ENCODE data around the gene SURF4. TPM values are rescaled to one million over a fixed set of nuclear protein-coding genes. Genes with fewer than 3 reads are reported as not detected.

Gene SURF4
- total and polyA plus RNA-seq, 2 of the 13 experiments (the other 11 are each of a cell fraction or from before 2014, with no cell fraction given): 220 to 265 TPM

GRCh38 chr9:133380734-133381133 is 4.9 kb upstream of the SURF4 start:
- BruUV-seq (replicated peaks): no TSS peak
- no peak overlapping the region for H3K4me3 ChIP-seq (replicated peaks in 1 of 3; ENCODE audit: insufficient read depth in 1 of 3, low read depth in 2 of 3, low read length in 3 of 3)
- H3K36me3 ChIP-seq (replicated peaks in 1 of 2; ENCODE audit: control insufficient read depth in 1 of 2, insufficient read depth in 2 of 2, low read length in 2 of 2): no peaks in the 10 kb centered on the region
- H3K27me3 ChIP-seq (ENCODE audit: control insufficient read depth in 1 of 2, insufficient read depth in 2 of 2, low read length in 2 of 2): no peaks in the 10 kb centered on the region
- H3K79me2 ChIP-seq (ENCODE audit: insufficient read depth, low read length): no peaks in the 10 kb centered on the region
- intact Hi-C loops (cut with micrococcal nuclease; ENCODE audit: unreplicated experiment): no loop called here
- peaks cover 58% of the 10 kb centered on the region for H3K4me1 ChIP-seq (ENCODE audit: insufficient read depth, low read length)
- H2AFZ ChIP-seq (ENCODE audit: low read length): no peak overlapping the region
- H3K27ac ChIP-seq (ENCODE audit: extremely low read length, insufficient read depth, low read length): no peak overlapping the region
- no peak for TF ChIP-seq JUND (CRISPR knock-in tag; IDR thresholded peaks at IDR 0.05)
- TF ChIP-seq, protein P1, sequence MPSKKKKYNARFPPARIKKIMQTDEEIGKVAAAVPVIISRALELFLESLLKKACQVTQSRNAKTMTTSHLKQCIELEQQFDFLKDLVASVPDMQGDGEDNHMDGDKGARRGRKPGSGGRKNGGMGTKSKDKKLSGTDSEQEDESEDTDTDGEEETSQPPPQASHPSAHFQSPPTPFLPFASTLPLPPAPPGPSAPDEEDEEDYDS (CRISPR knock-in tag; IDR thresholded peaks at IDR 0.05): no peak
- TF ChIP-seq, protein P2, sequence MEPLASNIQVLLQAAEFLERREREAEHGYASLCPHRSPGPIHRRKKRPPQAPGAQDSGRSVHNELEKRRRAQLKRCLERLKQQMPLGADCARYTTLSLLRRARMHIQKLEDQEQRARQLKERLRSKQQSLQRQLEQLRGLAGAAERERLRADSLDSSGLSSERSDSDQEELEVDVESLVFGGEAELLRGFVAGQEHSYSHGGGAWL (CRISPR knock-in tag; IDR thresholded peaks at IDR 0.05): no peak
- TF ChIP-seq, protein P3, sequence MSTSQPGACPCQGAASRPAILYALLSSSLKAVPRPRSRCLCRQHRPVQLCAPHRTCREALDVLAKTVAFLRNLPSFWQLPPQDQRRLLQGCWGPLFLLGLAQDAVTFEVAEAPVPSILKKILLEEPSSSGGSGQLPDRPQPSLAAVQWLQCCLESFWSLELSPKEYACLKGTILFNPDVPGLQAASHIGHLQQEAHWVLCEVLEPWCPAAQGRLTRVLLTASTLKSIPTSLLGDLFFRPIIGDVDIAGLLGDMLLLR (CRISPR knock-in tag; IDR thresholded peaks at IDR 0.05): no peak
- no peak for TF ChIP-seq ZNF543 (CRISPR knock-in tag; IDR thresholded peaks at IDR 0.05)
- TF ChIP-seq DDIT3 (CRISPR knock-in tag; IDR thresholded peaks at IDR 0.05): no peak
- H4K20me1 ChIP-seq (ENCODE audit: insufficient read depth, low read length): no peaks in the 10 kb centered on the region
- H3K9me3 ChIP-seq (ENCODE audit: low read length): peaks cover 10% of the 10 kb centered on the region; the same call in 1 of the 2 replicates
- in situ Hi-C loops (cut with HindIII; ENCODE audit: extremely low pct_ligation_motif_present, low pct_unique_long_range_greater_than_20kb): no loop called here
- ChIA-PET POLR2A (interaction anchor here (1.6 to 3.3 kb wide), 2 partner anchors 11 to 33 kb away, joined by 3 to 16 read pairs; partner anchors contain the start of genes MED22 and RPL7A), CTCF (ENCODE audit: low intra/inter-chr PET ratio, low total read pairs) (no interaction called here)
- FAIRE-seq (no peak), DNase-seq (ENCODE audit: low spot score) (no peak), ATAC-seq (no peak)
- WGBS (ENCODE audit: low lambda C conversion rate): 90% methylated on average over 4 of the region's 4 CpGs
- no peak overlapping the region for H3K4me2 ChIP-seq (ENCODE audit: low read depth, low read length)
- no peak overlapping the region for H3K9ac ChIP-seq (ENCODE audit: insufficient read depth, low read depth, low read length)
